ENCODE data around the gene SRPK2.

SRPK2 gene

GRCh38 chr7:105408791-105409410 is 20.2 kb upstream of the SRPK2 start:
- DNase-seq (ENCODE audit: insufficient read length, low spot score) (no peak), FAIRE-seq (no peak)
- TF ChIP-seq POLR2AphosphoS5 (IDR thresholded peaks at IDR 0.05; ENCODE audit: low read depth, low read length) (no peak), PAX5 (IDR thresholded peaks at IDR 0.05; ENCODE audit: insufficient read depth, low read length, severe bottlenecking) (no peak), POLR2A (IDR thresholded peaks at IDR 0.05; ENCODE audit: low read depth, low read length) (no peak), TAF1 (IDR thresholded peaks at IDR 0.05; ENCODE audit: low read depth, low read length) (no peak), SPI1 (IDR thresholded peaks at IDR 0.05; ENCODE audit: low read depth, low read length) (no peak), POU2F2 (IDR thresholded peaks at IDR 0.05; ENCODE audit: low read depth, low read length) (no peak)

- TF ChIP-seq TAF1 (IDR thresholded peaks at IDR 0.05; ENCODE audit: low read depth, low read length) (no peak), SPI1 (IDR thresholded peaks at IDR 0.05; ENCODE audit: low read depth, low read length) (no peak), POLR2A (IDR thresholded peaks at IDR 0.05; ENCODE audit: low read depth, low read length) (no peak), POU2F2 (IDR thresholded peaks at IDR 0.05; ENCODE audit: low read depth, low read length) (no peak), POLR2AphosphoS5 (IDR thresholded peaks at IDR 0.05; ENCODE audit: low read depth, low read length) (no peak), PAX5 (IDR thresholded peaks at IDR 0.05; ENCODE audit: insufficient read depth, low read length, severe bottlenecking) (no peak)
- no peak for DNase-seq (ENCODE audit: insufficient read length, low spot score)
- no peak for FAIRE-seq
These were observed 14.4 kb upstream of the SRPK2 start for GRCh38 chr7:105403128-105403527.

- DNase-seq (ENCODE audit: insufficient read length, low spot score) = no peak
- no peak for FAIRE-seq
- TF ChIP-seq POLR2AphosphoS5 (IDR thresholded peaks at IDR 0.05; ENCODE audit: low read depth, low read length) = no peak
- TF ChIP-seq PAX5 (IDR thresholded peaks at IDR 0.05; ENCODE audit: insufficient read depth, low read length, severe bottlenecking) = no peak
- no peak for TF ChIP-seq POLR2A (IDR thresholded peaks at IDR 0.05; ENCODE audit: low read depth, low read length)
- no peak for TF ChIP-seq SPI1 (IDR thresholded peaks at IDR 0.05; ENCODE audit: low read depth, low read length)
- no peak for TF ChIP-seq TAF1 (IDR thresholded peaks at IDR 0.05; ENCODE audit: low read depth, low read length)
These were observed 13.7 kb upstream of the SRPK2 start for GRCh38 chr7:105402221-105403095.

- DNase-seq (ENCODE audit: insufficient read length, low spot score) (no peak), FAIRE-seq (no peak)
- TF ChIP-seq POU2F2 (IDR thresholded peaks at IDR 0.05; ENCODE audit: low read depth, low read length) (no peak), POLR2A (IDR thresholded peaks at IDR 0.05; ENCODE audit: low read depth, low read length) (no peak), PAX5 (IDR thresholded peaks at IDR 0.05; ENCODE audit: insufficient read depth, low read length, severe bottlenecking) (no peak), POLR2AphosphoS5 (IDR thresholded peaks at IDR 0.05; ENCODE audit: low read depth, low read length) (no peak), TAF1 (IDR thresholded peaks at IDR 0.05; ENCODE audit: low read depth, low read length) (no peak), SPI1 (IDR thresholded peaks at IDR 0.05; ENCODE audit: low read depth, low read length) (no peak)
These were observed 10.5 kb upstream of the SRPK2 start for GRCh38 chr7:105399043-105399725.

GRCh38 chr7:105396566-105396965 is 7.8 kb upstream of the SRPK2 start:
- TF ChIP-seq PAX5 (IDR thresholded peaks at IDR 0.05; ENCODE audit: insufficient read depth, low read length, severe bottlenecking) (no peak), TAF1 (IDR thresholded peaks at IDR 0.05; ENCODE audit: low read depth, low read length) (no peak), POLR2A (IDR thresholded peaks at IDR 0.05; ENCODE audit: low read depth, low read length) (no peak), POU2F2 (IDR thresholded peaks at IDR 0.05; ENCODE audit: low read depth, low read length) (no peak), POLR2AphosphoS5 (IDR thresholded peaks at IDR 0.05; ENCODE audit: low read depth, low read length) (no peak), SPI1 (IDR thresholded peaks at IDR 0.05; ENCODE audit: low read depth, low read length) (no peak)
- DNase-seq (ENCODE audit: insufficient read length, low spot score) = no peak
- no peak for FAIRE-seq

GRCh38 chr7:105391429-105391828 is 2.7 kb upstream of the SRPK2 start:
- DNase-seq (ENCODE audit: insufficient read length, low spot score) (no peak), FAIRE-seq (no peak)
- TF ChIP-seq PAX5 (IDR thresholded peaks at IDR 0.05; ENCODE audit: insufficient read depth, low read length, severe bottlenecking) (no peak), POLR2AphosphoS5 (IDR thresholded peaks at IDR 0.05; ENCODE audit: low read depth, low read length) (no peak), SPI1 (IDR thresholded peaks at IDR 0.05; ENCODE audit: low read depth, low read length) (no peak)

GRCh38 chr7:105389889-105390288 is 1.2 kb upstream of the SRPK2 start:
- no peak for FAIRE-seq
- DNase-seq (ENCODE audit: insufficient read length, low spot score) = no peak
- no peak for TF ChIP-seq TAF1 (IDR thresholded peaks at IDR 0.05; ENCODE audit: low read depth, low read length)
- no peak for TF ChIP-seq SPI1 (IDR thresholded peaks at IDR 0.05; ENCODE audit: low read depth, low read length)
- no peak for TF ChIP-seq POLR2A (IDR thresholded peaks at IDR 0.05; ENCODE audit: low read depth, low read length)
- TF ChIP-seq POU2F2 (IDR thresholded peaks at IDR 0.05; ENCODE audit: low read depth, low read length) = no peak
- no peak for TF ChIP-seq PAX5 (IDR thresholded peaks at IDR 0.05; ENCODE audit: insufficient read depth, low read length, severe bottlenecking)
- TF ChIP-seq POLR2AphosphoS5 (IDR thresholded peaks at IDR 0.05; ENCODE audit: low read depth, low read length) = no peak

- no peak for DNase-seq (ENCODE audit: insufficient read length, low spot score)
- TF ChIP-seq POLR2AphosphoS5 (IDR thresholded peaks at IDR 0.05; ENCODE audit: low read depth, low read length) (no peak), POU2F2 (IDR thresholded peaks at IDR 0.05; ENCODE audit: low read depth, low read length) (no peak), POLR2A (IDR thresholded peaks at IDR 0.05; ENCODE audit: low read depth, low read length) (no peak), TAF1 (IDR thresholded peaks at IDR 0.05; ENCODE audit: low read depth, low read length) (no peak), SPI1 (IDR thresholded peaks at IDR 0.05; ENCODE audit: low read depth, low read length) (no peak), PAX5 (IDR thresholded peaks at IDR 0.05; ENCODE audit: insufficient read depth, low read length, severe bottlenecking) (no peak)
- FAIRE-seq = no peak
These were observed 448 bp upstream of the SRPK2 start for GRCh38 chr7:105389088-105389650.
